ENCODE measurements around the gene SLC25A19. TPM values are rescaled to one million over a fixed set of nuclear protein-coding genes. Genes with fewer than 3 reads are reported as not detected.

The SLC25A19 gene
- total RNA-seq, 2 experiments from 2014 or later, result 113 to 144 TPM

DNA sequence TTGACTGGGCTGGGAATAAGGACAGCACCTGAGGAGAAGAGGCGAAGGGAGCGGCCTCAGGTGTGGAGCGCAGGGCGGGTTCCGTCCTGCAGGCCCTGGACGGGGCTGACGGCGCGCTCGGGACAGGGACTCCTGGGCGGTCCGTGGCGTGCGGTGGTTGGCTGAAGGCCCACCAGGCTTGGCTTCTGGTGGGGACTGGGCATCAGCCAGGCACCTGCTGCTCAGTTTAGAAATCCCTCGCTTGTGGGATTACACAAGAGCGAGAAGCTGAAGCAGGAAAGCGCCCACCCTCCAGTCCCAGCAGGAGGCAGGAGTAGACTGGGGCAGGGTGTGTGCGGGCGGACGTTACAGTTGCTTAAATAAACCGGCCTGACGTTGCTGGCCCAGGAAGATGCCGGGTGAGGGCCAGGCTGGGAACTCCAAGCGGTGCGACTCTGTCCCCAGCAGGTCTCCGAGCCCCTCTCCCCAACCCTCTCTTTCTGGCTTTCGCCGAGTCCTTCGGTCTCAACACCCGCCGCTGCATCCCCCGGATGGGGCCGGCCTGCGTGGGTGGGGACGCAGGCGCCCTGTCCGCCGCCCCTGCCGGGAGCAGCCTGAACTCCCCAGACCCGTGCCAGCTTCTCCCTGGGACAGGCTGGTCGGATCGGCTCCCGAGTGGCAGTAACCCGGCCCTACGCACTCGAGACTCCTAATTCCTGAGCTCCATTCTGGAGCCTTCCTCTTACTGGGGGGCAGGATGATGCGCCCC lies 18.8 kb downstream of the SLC25A19 start:
- peaks cover 42% of the 10 kb centered on the region for H3K4me1 ChIP-seq (ENCODE audit: insufficient read depth, low read length, poor library complexity, severe bottlenecking)
- peak overlapping the region; percentile 90 for H3K4me3 ChIP-seq (ENCODE audit: low read depth, low read length, poor library complexity, severe bottlenecking)
- peaks cover 58% of the 10 kb centered on the region for H3K36me3 ChIP-seq (ENCODE audit: insufficient read depth, low read length)
- peaks cover 25% of the 10 kb centered on the region; the same call in 1 of the 2 replicates for H3K79me2 ChIP-seq (ENCODE audit: insufficient read depth, low read depth, low read length)
- CTCF ChIA-PET (ENCODE audit: unreplicated experiment), result interaction anchor here (0.6 to 2.5 kb wide), 9 partner anchors 9 to 265 kb away, joined by 3 to 31 read pairs (median 3); partner anchors contain the start of genes GGA3, LLGL2, MRPS7 and SLC25A19
- peak overlapping the region; percentile 72 for H2AFZ ChIP-seq (ENCODE audit: low read length)
- peak overlapping the region; percentile 94 for H3K4me2 ChIP-seq (ENCODE audit: low read length)
- peak overlapping the region; percentile 71 for H3K27ac ChIP-seq (ENCODE audit: low read depth, low read length, poor library complexity, severe bottlenecking)
- H4K20me1 ChIP-seq (ENCODE audit: insufficient read depth, low read length), result no peaks in the 10 kb centered on the region
- DNase-seq (ENCODE audit: low spot score), result peak; percentile 84
- POLR2A ChIA-PET, result interaction anchor here (0.5 to 4.6 kb wide), 20 partner anchors 9 to 247 kb away, joined by 3 to 59 read pairs (median 5); partner anchors contain the start of genes GGA3, MRPS7, NT5C and SLC25A19
- H3K9me3 ChIP-seq (ENCODE audit: low read length), result no peaks in the 10 kb centered on the region
- no TSS peak for BruUV-seq (replicated peaks)
- no peaks in the 10 kb centered on the region for H3K9me2 ChIP-seq (ENCODE audit: insufficient read depth, low read length)
- intact Hi-C loops (cut with micrococcal nuclease; ENCODE audit: unreplicated experiment), result loop anchor here (2.0 to 10.0 kb wide), 4 partner anchors 88 to 514 kb away; partner anchors contain the start of genes GRB2, LLGL2, SUMO2 and UNK
- no peak for TF ChIP-seq EZH2phosphoT487 (IDR thresholded peaks at IDR 0.05; ENCODE audit: borderline replicate concordance, low read depth, low read length)
- peak; percentile 77 for TF ChIP-seq CTCF (conservative IDR thresholded peaks at IDR 0.05; ENCODE audit: low read length)

- ChIA-PET POLR2A (interaction anchor here (0.6 to 4.6 kb wide), 11 partner anchors 8 to 229 kb away, joined by 3 to 59 read pairs (median 5); partner anchors contain the start of genes GGA3, MRPS7, SLC25A19 and TMEM94), CTCF (ENCODE audit: unreplicated experiment) (interaction anchor here (0.6 to 2.5 kb wide), 6 partner anchors 9 to 265 kb away, joined by 3 to 31 read pairs (median 3); partner anchors contain the start of genes GGA3 and MRPS7)
- Histone ChIP-seq H3K27ac (ENCODE audit: low read depth, low read length, poor library complexity, severe bottlenecking) (peak overlapping the region; percentile 71), H3K9me3 (ENCODE audit: low read length) (no peaks in the 10 kb centered on the region), H3K79me2 (ENCODE audit: insufficient read depth, low read depth, low read length) (peaks cover 25% of the 10 kb centered on the region; the same call in 1 of the 2 replicates), H3K4me2 (ENCODE audit: low read length) (peak overlapping the region; percentile 94), H4K20me1 (ENCODE audit: insufficient read depth, low read length) (no peaks in the 10 kb centered on the region), H3K4me3 (ENCODE audit: low read depth, low read length, poor library complexity, severe bottlenecking) (peak overlapping the region; percentile 90), H3K4me1 (ENCODE audit: insufficient read depth, low read length, poor library complexity, severe bottlenecking) (peaks cover 42% of the 10 kb centered on the region), H3K36me3 (ENCODE audit: insufficient read depth, low read length) (peaks cover 58% of the 10 kb centered on the region), H2AFZ (ENCODE audit: low read length) (no peak overlapping the region), H3K9me2 (ENCODE audit: insufficient read depth, low read length) (no peaks in the 10 kb centered on the region)
- no TSS peak for BruUV-seq (replicated peaks)
- intact Hi-C loops (cut with micrococcal nuclease; ENCODE audit: unreplicated experiment), result loop anchor here (2.0 to 10.0 kb wide), 4 partner anchors 87 to 515 kb away; partner anchors contain the start of genes GRB2, LLGL2, SUMO2 and UNK
- TF ChIP-seq EZH2phosphoT487 (IDR thresholded peaks at IDR 0.05; ENCODE audit: borderline replicate concordance, low read depth, low read length), result no peak
- TF ChIP-seq CTCF (conservative IDR thresholded peaks at IDR 0.05; ENCODE audit: low read length), result no peak
- peak; percentile 29 for DNase-seq (ENCODE audit: low spot score)
These were observed 19.4 kb downstream of the SLC25A19 start for GRCh38 chr17:75269844-75270217.
